Astrocyte (in vitro differentiated cells and primary cell): ENCODE results near the gene AFMID.

Experiments used
- EZH2 ChIP-seq: IDR thresholded peaks from 2 replicates; pipeline ENCODE4 v1.6.1; 2012; ENCODE audit warnings: mild to moderate bottlenecking, low read length, inconsistent platforms; ENCODE audit not compliant: insufficient read depth
- TF ChIP-seq, protein P1 (sequence below): IDR thresholded peaks from 2 replicates; pipeline ENCODE4 v1.5.1; 2011; ENCODE audit warnings: low read depth, mild to moderate bottlenecking, inconsistent platforms, low read length, moderate library complexity; ENCODE audit not compliant: insufficient read depth

DNA sequence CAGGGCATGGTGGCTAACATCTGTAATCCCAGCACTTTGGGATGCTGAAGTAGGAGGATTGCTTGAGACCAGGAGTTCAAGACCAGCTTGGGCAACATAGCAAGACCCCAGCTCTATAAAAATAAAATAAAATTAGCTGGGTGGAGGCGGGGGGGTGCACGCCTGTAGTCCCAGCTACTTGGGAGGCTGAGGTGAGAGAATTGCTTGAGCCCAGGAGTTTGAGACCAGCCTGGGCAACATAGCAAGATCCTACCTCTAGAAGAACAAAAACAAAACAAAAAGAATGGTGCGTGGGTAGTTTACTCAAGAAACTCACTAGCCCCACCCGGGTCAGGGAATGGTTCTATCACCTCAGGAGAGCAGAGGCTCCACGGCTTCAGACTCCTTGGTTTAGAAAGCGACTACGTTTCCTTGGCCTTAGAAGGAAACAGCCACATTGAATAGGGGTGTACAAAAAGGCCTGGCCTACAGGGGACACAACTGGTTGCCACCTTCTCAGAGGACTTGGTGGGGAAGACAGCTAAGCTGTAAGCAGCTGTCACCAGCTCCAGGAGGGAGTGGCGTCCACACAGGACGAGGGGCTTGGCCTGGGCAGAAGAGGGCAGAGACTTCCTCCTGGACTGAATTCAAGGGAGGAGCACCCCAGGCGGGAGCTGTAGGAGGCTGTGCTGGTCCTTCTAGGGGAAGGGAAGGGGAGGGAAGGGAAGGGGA is 1.0 kb upstream of the AFMID start:
- no peak for TF ChIP-seq EZH2
- TF ChIP-seq, protein P1, sequence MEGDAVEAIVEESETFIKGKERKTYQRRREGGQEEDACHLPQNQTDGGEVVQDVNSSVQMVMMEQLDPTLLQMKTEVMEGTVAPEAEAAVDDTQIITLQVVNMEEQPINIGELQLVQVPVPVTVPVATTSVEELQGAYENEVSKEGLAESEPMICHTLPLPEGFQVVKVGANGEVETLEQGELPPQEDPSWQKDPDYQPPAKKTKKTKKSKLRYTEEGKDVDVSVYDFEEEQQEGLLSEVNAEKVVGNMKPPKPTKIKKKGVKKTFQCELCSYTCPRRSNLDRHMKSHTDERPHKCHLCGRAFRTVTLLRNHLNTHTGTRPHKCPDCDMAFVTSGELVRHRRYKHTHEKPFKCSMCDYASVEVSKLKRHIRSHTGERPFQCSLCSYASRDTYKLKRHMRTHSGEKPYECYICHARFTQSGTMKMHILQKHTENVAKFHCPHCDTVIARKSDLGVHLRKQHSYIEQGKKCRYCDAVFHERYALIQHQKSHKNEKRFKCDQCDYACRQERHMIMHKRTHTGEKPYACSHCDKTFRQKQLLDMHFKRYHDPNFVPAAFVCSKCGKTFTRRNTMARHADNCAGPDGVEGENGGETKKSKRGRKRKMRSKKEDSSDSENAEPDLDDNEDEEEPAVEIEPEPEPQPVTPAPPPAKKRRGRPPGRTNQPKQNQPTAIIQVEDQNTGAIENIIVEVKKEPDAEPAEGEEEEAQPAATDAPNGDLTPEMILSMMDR: no peak
